ENCODE measurements around the gene BEGAIN.

DNA sequence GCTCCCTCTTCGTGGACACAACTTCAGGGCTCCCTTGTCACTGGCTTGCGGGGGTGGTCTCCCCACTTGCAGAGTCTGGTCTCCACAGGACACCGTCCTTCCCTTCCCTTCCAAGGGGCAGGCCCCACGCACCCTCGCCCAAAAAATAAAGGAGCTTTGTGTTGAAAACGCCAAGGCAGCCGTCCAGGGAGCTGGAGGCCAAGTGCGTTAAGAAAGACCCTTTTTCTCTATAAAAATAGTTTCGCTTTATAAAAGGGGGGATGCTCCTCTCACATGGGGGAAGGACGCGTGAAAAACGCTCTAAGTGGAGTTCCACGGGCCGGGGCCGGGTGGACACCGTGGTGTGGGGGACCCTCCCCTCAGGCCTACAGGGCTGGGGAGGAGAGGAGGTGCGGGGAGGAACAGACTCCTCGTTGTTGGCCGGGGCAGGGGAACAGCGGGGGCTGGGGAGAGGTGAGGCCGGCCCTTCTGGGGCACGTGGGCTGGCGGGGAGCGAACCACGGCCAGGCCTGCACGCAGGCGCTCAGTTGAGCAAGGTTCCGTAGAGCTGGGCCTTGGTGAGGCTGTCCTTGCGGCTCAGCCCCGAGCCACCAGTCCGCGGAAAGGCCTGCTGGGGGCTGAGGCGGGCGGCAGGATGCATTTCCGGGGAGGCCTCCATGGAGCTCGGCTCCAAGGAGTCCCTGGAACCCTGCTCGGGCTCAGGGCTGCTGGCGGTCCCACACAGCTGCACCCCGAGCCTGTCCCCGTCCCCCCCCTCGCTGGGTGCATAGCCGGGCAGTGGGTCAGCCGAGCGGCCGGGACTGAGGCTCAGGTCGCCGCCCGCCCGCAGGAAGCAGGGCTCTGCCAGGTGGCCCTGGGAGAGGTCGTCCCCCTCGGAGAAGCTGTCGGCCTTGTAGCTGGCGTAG lies 49.5 kb downstream of the BEGAIN start:
- TF ChIP-seq POLR2A (IDR thresholded peaks at IDR 0.05), result no peak
- TF ChIP-seq, protein P1, sequence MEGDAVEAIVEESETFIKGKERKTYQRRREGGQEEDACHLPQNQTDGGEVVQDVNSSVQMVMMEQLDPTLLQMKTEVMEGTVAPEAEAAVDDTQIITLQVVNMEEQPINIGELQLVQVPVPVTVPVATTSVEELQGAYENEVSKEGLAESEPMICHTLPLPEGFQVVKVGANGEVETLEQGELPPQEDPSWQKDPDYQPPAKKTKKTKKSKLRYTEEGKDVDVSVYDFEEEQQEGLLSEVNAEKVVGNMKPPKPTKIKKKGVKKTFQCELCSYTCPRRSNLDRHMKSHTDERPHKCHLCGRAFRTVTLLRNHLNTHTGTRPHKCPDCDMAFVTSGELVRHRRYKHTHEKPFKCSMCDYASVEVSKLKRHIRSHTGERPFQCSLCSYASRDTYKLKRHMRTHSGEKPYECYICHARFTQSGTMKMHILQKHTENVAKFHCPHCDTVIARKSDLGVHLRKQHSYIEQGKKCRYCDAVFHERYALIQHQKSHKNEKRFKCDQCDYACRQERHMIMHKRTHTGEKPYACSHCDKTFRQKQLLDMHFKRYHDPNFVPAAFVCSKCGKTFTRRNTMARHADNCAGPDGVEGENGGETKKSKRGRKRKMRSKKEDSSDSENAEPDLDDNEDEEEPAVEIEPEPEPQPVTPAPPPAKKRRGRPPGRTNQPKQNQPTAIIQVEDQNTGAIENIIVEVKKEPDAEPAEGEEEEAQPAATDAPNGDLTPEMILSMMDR (IDR thresholded peaks at IDR 0.05), result no peak

Measured in esophagus squamous epithelium (tissue), 4 donors.